ENCODE results near the gene MBD5. TPM values are rescaled to one million over a fixed set of nuclear protein-coding genes. Genes with fewer than 3 reads are reported as not detected.

MBD5 gene
- total and polyA plus RNA-seq, 4 donors: 4.1 to 63.2 (median 29.5) TPM

DNA sequence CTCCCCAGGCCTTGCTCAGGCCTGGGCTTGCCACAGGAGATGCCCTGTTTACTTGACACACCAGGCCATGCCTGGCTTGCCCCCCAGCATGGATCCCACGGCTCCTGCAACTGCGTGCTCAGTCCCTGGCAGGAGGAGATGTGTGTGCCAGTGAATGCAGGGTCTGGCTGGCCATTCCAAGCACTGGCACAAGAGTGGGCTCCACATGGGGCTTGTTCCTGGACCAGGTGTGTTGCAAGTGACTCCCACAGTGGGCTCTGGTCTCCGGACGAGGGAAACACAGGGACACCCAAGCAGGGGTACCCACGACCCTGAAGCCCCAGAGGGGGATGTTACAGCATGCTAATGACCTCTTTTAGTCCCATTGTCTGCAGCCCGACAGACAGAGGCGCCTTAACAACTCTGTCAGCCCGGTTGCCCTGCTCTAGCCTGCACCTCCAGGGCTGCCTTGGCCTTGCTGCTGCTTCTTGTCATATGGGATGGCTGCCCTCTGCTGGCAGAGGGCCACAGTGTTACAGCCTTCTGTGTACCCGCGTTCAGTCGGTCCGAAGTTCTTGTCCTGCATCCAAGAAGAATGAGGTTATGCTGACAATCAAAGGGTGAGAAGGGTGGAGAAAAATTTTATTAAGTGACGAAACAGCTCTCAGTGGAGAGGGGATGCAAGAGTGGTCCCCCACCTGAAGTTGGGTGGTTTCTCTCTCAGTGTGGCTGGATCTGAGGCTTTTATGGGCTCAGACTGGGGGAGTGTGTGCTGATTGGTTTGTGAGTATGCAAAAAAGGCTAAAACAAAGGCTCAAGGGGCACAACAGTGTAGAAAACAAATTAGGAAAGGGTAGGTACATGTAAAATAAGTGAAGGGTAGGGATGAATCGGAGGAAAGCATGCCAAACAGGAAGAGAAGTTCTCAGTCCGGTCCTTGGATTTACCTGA is 180.4 kb downstream of the MBD5 start:
- H3K9me3 ChIP-seq (ENCODE audit: control insufficient read depth, low read length): no peaks in the 10 kb centered on the region
- H3K27me3 ChIP-seq (ENCODE audit: control insufficient read depth in 1 of 2, insufficient read depth in 2 of 2, low read length in 1 of 2): no peaks in the 10 kb centered on the region
- H3K4me3 ChIP-seq (ENCODE audit: low read length in 2 of 2): no peak overlapping the region
- DNase-seq: peak; percentile 51 to 75
- H3K36me3 ChIP-seq (ENCODE audit: control insufficient read depth in 1 of 2, insufficient read depth in 2 of 2, low read length in 1 of 2): no peaks in the 10 kb centered on the region
- no peak for ATAC-seq (ENCODE audit: low FRiP score)
- H3K4me1 ChIP-seq (ENCODE audit: control insufficient read depth in 1 of 2, insufficient read depth in 2 of 2, low read length in 2 of 2): no peaks in the 10 kb centered on the region
- intact Hi-C loops (cut with DNase I): loop anchor here in 1 of 2 donors (5.0 to 10.0 kb wide), 2 partner anchors 209 to 303 kb away; no protein-coding TSS in a partner anchor
- 68 to 72% methylated on average over 15 of the region's 15 CpGs for WGBS, 2 donors
- no peak overlapping the region for H3K27ac ChIP-seq (ENCODE audit: low read depth in 1 of 2, low read length in 2 of 2)

DNA sequence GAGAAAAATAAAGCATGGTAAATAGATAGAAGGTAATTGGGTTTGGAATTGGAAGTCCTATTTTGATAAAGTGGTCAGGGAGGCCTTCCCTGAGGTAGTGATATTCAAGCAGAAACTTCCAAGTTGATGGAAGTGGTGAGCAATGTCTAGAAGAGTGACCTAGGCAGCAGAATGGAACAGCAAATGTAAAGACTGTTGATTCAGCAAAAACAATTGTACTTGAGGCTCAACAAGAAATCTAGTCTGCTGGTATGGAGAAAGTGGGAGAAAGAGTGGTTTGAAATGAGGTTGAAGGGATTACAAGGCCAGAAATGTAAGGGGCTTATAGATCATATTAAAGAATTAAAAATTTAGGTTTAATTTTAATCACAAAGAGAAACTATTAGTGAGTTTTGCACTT is 181.3 kb downstream of the MBD5 start:
- intact Hi-C loops (cut with DNase I): loop anchor here in 1 of 2 donors (5.0 to 10.0 kb wide), 2 partner anchors 210 to 303 kb away; no protein-coding TSS in a partner anchor
- Histone ChIP-seq H3K27me3 (ENCODE audit: control insufficient read depth in 1 of 2, insufficient read depth in 2 of 2, low read length in 1 of 2) (no peaks in the 10 kb centered on the region), H3K9me3 (ENCODE audit: control insufficient read depth, low read length) (no peaks in the 10 kb centered on the region), H3K4me1 (ENCODE audit: control insufficient read depth in 1 of 2, insufficient read depth in 2 of 2, low read length in 2 of 2) (no peaks in the 10 kb centered on the region), H3K36me3 (ENCODE audit: control insufficient read depth in 1 of 2, insufficient read depth in 2 of 2, low read length in 1 of 2) (no peaks in the 10 kb centered on the region), H3K27ac (ENCODE audit: low read depth in 1 of 2, low read length in 2 of 2) (no peak overlapping the region), H3K4me3 (ENCODE audit: low read length in 2 of 2) (no peak overlapping the region)
- no peak for ATAC-seq (ENCODE audit: low FRiP score)
- no peak for DNase-seq

DNA sequence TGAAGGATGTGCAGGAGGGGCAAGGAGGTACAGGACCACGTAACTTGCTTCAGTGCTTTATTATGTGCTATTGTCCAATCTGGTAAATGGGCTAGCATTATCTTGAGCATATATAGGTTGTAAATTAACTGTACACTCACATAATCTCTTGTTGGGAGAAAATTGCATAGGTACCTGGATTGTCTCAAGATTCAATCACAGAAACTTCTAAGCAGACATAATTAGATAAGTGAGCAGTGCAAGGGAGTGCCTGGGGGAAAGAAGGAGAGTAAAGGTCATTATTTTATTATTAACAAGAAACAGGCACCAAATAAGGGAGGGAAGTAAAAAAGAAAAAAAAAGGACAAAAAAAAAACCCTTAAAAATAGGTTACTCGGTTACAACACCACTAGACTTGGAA is 186.2 kb downstream of the MBD5 start:
- no peaks in the 10 kb centered on the region for H3K4me1 ChIP-seq (ENCODE audit: control insufficient read depth in 1 of 2, insufficient read depth in 2 of 2, low read length in 2 of 2)
- no peaks in the 10 kb centered on the region for H3K36me3 ChIP-seq (ENCODE audit: control insufficient read depth in 1 of 2, insufficient read depth in 2 of 2, low read length in 1 of 2)
- DNase-seq: no peak
- intact Hi-C loops (cut with DNase I): loop anchor here in 1 of 2 donors (10.0 kb wide), 1 partner anchor 298 kb away; no protein-coding TSS in a partner anchor
- H3K4me3 ChIP-seq (ENCODE audit: low read length in 2 of 2): no peak overlapping the region
- no peaks in the 10 kb centered on the region for H3K9me3 ChIP-seq (ENCODE audit: control insufficient read depth, low read length)
- 76 to 83% methylated on average over 2 of the region's 2 CpGs for WGBS, 2 donors
- no peak overlapping the region for H3K27ac ChIP-seq (ENCODE audit: low read depth in 1 of 2, low read length in 2 of 2)
- no peaks in the 10 kb centered on the region for H3K27me3 ChIP-seq (ENCODE audit: control insufficient read depth in 1 of 2, insufficient read depth in 2 of 2, low read length in 1 of 2)
- no peak for ATAC-seq (ENCODE audit: low FRiP score)

DNA sequence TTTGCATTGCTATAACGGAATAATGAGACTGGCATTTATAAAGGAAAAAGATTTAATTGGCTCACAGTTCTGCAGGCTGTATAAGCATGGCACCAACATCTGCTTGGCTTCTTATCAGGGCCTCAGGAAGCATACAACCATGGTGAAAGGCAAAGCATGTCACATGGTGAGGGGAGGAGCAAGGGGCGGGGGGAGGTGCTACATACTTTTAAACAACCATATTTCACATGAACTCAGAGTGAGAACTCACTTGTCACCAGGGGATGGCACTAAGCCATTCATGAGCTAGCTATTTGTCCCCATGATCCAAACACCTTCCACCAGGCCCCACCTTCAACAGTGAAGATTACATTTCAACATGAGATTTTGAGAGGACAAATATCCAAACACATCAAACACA is 188.7 kb downstream of the MBD5 start:
- Histone ChIP-seq H3K27ac (ENCODE audit: low read depth in 1 of 2, low read length in 2 of 2) (no peak overlapping the region), H3K4me3 (ENCODE audit: low read length in 2 of 2) (no peak overlapping the region), H3K27me3 (ENCODE audit: control insufficient read depth in 1 of 2, insufficient read depth in 2 of 2, low read length in 1 of 2) (no peaks in the 10 kb centered on the region), H3K36me3 (ENCODE audit: control insufficient read depth in 1 of 2, insufficient read depth in 2 of 2, low read length in 1 of 2) (no peaks in the 10 kb centered on the region), H3K9me3 (ENCODE audit: control insufficient read depth, low read length) (no peaks in the 10 kb centered on the region), H3K4me1 (ENCODE audit: control insufficient read depth in 1 of 2, insufficient read depth in 2 of 2, low read length in 2 of 2) (no peaks in the 10 kb centered on the region)
- intact Hi-C loops (cut with DNase I): loop anchor here in 1 of 2 donors (10.0 kb wide), 1 partner anchor 295 kb away; no protein-coding TSS in a partner anchor
- WGBS, 2 donors: 77 to 81% methylated on average over 2 of the region's 2 CpGs
- ATAC-seq (ENCODE audit: low FRiP score) (no peak), DNase-seq (no peak)

DNA sequence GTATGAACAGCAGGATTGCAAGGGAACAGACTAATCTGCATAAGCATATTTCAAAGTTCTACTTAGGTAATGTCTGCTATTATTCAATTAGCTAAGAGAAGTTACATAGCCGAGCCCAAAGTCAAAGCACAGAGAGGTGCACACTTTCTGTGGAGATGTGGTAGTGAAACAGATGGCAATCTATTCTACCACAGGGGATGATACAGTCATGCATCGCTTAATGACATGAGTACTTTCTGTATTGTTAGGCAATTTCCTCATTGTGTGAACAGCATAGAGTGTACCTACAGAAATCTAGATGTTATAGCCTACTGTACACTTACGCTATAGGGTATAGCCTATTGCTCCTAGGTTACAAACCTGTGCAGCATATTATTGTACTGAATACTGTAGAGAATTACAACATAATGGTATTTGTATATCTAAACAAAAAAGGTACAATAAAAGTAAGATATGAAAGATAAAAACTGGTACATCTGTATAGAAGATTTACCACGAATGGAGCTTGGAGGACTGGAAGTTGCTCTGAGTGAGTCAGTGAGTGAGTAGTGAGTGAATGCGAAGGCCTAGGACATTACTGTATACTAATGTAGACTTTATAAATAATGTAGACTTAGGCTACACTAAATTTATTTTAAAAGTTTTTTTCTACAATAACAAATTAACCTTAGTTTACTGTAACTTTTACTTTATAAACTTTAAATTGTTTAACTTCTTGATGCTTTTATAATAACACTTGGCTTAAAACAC is 197.6 kb downstream of the MBD5 start:
- ATAC-seq (ENCODE audit: low FRiP score) (no peak), DNase-seq (no peak)
- Histone ChIP-seq H3K4me1 (ENCODE audit: control insufficient read depth in 1 of 2, insufficient read depth in 2 of 2, low read length in 2 of 2) (no peaks in the 10 kb centered on the region), H3K27ac (ENCODE audit: low read depth in 1 of 2, low read length in 2 of 2) (no peak overlapping the region), H3K9me3 (ENCODE audit: control insufficient read depth, low read length) (no peaks in the 10 kb centered on the region), H3K36me3 (ENCODE audit: control insufficient read depth in 1 of 2, insufficient read depth in 2 of 2, low read length in 1 of 2) (peaks cover 0 to 3% of the 10 kb centered on the region in 2 donors), H3K4me3 (ENCODE audit: low read length in 2 of 2) (no peak overlapping the region), H3K27me3 (ENCODE audit: control insufficient read depth in 1 of 2, insufficient read depth in 2 of 2, low read length in 1 of 2) (no peaks in the 10 kb centered on the region)
- intact Hi-C loops (cut with DNase I): no loop called here
- WGBS, 2 donors: 95 to 97% methylated on average over 5 of the region's 5 CpGs

DNA sequence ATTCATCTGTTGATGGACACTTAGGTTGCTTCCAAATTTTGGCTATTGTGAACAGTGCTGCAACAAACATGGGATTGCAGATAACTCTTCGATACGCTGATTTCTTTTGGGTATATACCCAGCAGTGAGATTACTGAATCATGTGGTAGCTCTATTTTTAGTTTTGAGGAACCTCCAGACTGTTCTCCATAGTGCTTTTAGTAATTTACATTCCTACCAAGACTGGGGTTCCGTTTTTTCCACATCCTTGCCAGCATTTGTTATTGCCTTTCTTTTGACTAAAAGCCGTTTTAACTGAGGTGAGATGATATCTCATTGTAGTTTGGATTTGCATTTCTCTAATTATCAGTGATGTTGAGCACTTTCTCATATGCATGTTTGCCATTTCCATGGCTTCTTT is 200.3 kb downstream of the MBD5 start:
- H3K36me3 ChIP-seq (ENCODE audit: control insufficient read depth in 1 of 2, insufficient read depth in 2 of 2, low read length in 1 of 2): peaks cover 0 to 3% of the 10 kb centered on the region in 2 donors
- H3K4me3 ChIP-seq (ENCODE audit: low read length in 2 of 2): no peak overlapping the region
- no peaks in the 10 kb centered on the region for H3K9me3 ChIP-seq (ENCODE audit: control insufficient read depth, low read length)
- intact Hi-C loops (cut with DNase I): no loop called here
- H3K27me3 ChIP-seq (ENCODE audit: control insufficient read depth in 1 of 2, insufficient read depth in 2 of 2, low read length in 1 of 2): no peaks in the 10 kb centered on the region
- no peaks in the 10 kb centered on the region for H3K4me1 ChIP-seq (ENCODE audit: control insufficient read depth in 1 of 2, insufficient read depth in 2 of 2, low read length in 2 of 2)
- 94 to 98% methylated on average over 4 of the region's 4 CpGs for WGBS, 2 donors
- H3K27ac ChIP-seq (ENCODE audit: low read depth in 1 of 2, low read length in 2 of 2): no peak overlapping the region
- ATAC-seq (ENCODE audit: low FRiP score): no peak
- DNase-seq: no peak

DNA sequence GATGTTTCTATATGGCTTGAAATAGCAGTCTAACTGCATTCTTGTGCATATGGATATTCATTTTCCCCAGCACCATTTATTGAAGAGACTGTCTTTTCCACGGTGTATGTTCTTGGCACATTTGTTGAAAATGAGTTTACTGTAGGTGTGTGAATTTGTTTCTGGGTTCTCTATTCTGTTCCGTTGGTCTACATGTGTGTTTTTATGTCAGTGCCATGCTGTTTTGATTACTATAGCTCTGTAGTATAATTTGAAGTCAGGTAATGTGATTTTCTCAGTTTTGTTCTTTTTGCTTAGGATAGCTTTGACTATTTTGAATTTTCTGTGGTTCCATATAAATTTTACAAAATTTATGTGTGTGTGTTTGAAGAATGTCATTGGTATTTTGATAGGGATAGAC is 201.0 kb downstream of the MBD5 start:
- H3K9me3 ChIP-seq (ENCODE audit: control insufficient read depth, low read length): no peaks in the 10 kb centered on the region
- 99 to 100% methylated on average over 2 of the region's 2 CpGs for WGBS, 2 donors
- H3K4me3 ChIP-seq (ENCODE audit: low read length in 2 of 2): no peak overlapping the region
- H3K4me1 ChIP-seq (ENCODE audit: control insufficient read depth in 1 of 2, insufficient read depth in 2 of 2, low read length in 2 of 2): no peaks in the 10 kb centered on the region
- intact Hi-C loops (cut with DNase I): no loop called here
- peaks cover 0 to 3% of the 10 kb centered on the region in 2 donors for H3K36me3 ChIP-seq (ENCODE audit: control insufficient read depth in 1 of 2, insufficient read depth in 2 of 2, low read length in 1 of 2)
- no peak for DNase-seq
- ATAC-seq (ENCODE audit: low FRiP score): no peak
- no peak overlapping the region for H3K27ac ChIP-seq (ENCODE audit: low read depth in 1 of 2, low read length in 2 of 2)
- H3K27me3 ChIP-seq (ENCODE audit: control insufficient read depth in 1 of 2, insufficient read depth in 2 of 2, low read length in 1 of 2): no peaks in the 10 kb centered on the region

DNA sequence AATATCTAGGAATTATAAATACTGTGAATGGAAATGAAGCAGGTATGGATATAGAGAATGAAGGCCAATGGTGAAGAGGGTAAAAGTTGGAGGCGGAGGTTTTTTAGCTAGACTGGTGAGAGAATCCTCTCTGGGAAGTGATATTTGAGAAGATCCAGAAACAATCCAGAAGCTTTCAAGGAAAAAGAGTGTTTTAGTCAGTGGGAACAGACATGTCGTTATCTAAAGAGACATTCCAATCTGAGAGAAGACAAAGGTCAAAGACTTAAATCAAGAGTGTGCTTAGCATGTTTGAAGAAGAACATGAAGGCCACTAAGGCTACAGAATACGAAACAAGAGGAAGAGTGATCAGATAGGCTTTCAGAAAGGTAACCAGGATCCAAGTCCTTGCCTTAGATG is 211.0 kb downstream of the MBD5 start:
- ATAC-seq (ENCODE audit: low FRiP score): no peak
- no peak for DNase-seq
- Histone ChIP-seq H3K27ac (ENCODE audit: low read depth in 1 of 2, low read length in 2 of 2) (no peak overlapping the region), H3K4me3 (ENCODE audit: low read length in 2 of 2) (no peak overlapping the region), H3K9me3 (ENCODE audit: control insufficient read depth, low read length) (peaks cover 2% of the 10 kb centered on the region), H3K4me1 (ENCODE audit: control insufficient read depth in 1 of 2, insufficient read depth in 2 of 2, low read length in 2 of 2) (peaks cover 3 to 6% of the 10 kb centered on the region in 2 donors), H3K36me3 (ENCODE audit: control insufficient read depth in 1 of 2, insufficient read depth in 2 of 2, low read length in 1 of 2) (peaks cover 0 to 3% of the 10 kb centered on the region in 2 donors), H3K27me3 (ENCODE audit: control insufficient read depth in 1 of 2, insufficient read depth in 2 of 2, low read length in 1 of 2) (no peaks in the 10 kb centered on the region)
- 91 to 93% methylated on average over 3 of the region's 3 CpGs for WGBS, 2 donors
- intact Hi-C loops (cut with DNase I): no loop called here

All from aorta (tissue), 5 donors.